ENCODE measurements around the gene TRMT10B.

DNA sequence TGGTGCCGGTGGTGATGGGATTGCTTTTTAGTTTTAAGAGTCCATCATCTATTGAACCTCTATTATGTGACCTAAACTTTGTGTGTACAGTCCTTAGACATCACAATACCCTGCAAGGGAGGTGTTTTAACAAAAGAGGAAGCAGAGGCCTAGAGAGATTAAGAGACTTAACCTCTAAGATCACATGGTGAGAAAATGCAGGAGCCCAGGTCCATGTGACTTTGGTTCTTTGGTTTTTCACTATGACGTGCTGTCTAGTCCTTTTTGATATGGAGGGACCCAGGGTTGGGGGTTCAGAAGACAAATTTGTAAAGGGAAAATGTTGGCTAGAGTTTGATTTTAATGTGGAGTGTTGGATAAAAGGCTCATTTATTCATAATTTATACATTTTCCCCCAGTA is 34.1 kb upstream of the TRMT10B start:
- TF ChIP-seq, protein P1, sequence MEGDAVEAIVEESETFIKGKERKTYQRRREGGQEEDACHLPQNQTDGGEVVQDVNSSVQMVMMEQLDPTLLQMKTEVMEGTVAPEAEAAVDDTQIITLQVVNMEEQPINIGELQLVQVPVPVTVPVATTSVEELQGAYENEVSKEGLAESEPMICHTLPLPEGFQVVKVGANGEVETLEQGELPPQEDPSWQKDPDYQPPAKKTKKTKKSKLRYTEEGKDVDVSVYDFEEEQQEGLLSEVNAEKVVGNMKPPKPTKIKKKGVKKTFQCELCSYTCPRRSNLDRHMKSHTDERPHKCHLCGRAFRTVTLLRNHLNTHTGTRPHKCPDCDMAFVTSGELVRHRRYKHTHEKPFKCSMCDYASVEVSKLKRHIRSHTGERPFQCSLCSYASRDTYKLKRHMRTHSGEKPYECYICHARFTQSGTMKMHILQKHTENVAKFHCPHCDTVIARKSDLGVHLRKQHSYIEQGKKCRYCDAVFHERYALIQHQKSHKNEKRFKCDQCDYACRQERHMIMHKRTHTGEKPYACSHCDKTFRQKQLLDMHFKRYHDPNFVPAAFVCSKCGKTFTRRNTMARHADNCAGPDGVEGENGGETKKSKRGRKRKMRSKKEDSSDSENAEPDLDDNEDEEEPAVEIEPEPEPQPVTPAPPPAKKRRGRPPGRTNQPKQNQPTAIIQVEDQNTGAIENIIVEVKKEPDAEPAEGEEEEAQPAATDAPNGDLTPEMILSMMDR (conservative IDR thresholded peaks at IDR 0.05; ENCODE audit: low read length) = no peak
- TF ChIP-seq EZH2phosphoT487 (IDR thresholded peaks at IDR 0.05; ENCODE audit: borderline replicate concordance, low read depth, low read length) = no peak

Measured in OCI-LY7 (cell line).